Stimulated activated naive CD4-positive, alpha-beta T cell (primary cell): ENCODE results near the gene COL20A1.
"Not testable (repeated sequence)": the region's sequence is repeated elsewhere in the genome, so short reads cannot be mapped to it uniquely, and the experiment has no call there.

ENCODE experiments used
- DNase-seq, 6 experiments: peaks; one replicate each; lab custom pipeline; 2025; lab: John Stamatoyannopoulos, UW

The COL20A1 gene

GRCh38 chr20:63377256-63377941 lies 84.4 kb downstream of the COL20A1 start:
- DNase-seq, result no peak

DNA sequence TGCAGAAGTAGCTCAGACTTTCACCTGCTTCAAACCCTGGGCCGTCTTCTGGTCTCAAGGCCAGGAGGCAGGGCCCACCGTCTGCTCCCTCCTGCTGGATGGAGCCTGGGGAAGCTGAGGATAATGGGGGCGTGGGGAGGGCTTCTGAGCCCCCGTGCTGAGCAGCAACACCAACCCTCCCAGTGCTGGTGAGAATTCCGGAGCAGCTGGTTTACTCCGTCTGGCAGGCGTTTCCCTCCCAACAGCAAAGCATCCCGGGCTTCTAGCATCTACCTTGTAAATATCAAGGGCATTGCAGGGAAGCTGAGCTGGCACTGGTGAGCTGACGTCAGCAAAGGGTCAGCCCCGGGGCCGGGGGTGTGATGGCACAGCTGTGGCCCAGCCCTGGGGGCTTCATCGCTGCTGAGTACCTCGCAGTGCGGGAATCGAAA lies 85.0 kb downstream of the COL20A1 start:
- DNase-seq, result no peak

- no peak for DNase-seq
These were observed 85.6 kb downstream of the COL20A1 start for GRCh38 chr20:63378626-63379025.

- DNase-seq, result no peak
These were observed 86.3 kb downstream of the COL20A1 start for GRCh38 chr20:63379296-63379695.

DNA sequence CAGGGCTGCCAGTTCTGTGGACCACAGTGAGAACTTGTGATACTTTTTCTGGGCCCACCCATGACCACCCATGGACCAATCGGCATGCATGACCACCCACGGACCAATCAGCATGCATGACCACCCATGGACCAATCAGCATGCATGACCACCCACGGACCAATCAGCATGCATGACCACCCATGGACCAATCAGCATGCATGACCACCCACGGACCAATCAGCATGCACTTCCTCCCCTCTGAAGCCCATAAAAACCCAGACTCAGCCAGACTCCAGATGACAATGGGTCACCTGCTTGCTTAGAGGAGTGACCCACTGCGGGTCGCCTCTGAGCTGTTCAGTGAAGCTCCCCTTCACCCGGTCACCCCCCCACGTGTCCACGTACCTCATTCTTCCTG lies 86.9 kb downstream of the COL20A1 start:
- DNase-seq, result not testable (repeated sequence)

DNA sequence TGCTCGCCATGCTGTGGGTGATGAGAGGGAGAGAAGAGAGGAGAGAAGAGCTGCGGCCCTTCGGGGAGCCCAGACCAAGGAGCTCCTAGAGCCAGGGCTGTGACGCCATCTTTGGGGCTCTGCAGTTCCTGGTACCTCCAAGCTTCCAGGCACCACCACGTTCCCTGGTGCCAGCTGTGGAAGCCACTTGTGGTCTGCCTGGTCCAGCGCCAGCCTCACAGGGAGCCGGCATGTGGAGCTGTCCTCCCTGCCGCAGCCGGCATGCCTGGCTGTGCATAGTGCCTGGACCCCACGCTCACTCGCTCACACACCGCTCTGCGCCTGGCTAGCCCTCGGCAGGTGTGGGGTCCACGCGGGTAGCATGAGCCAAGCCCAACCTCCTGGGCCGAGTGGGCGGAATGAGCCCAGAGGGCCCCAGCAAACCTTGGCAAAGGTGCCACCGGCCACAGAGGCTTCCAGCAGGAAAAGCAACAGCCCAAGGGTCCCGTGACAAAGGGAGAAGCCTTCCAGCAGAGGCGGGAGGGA lies 87.4 kb downstream of the COL20A1 start:
- no peak for DNase-seq

DNA sequence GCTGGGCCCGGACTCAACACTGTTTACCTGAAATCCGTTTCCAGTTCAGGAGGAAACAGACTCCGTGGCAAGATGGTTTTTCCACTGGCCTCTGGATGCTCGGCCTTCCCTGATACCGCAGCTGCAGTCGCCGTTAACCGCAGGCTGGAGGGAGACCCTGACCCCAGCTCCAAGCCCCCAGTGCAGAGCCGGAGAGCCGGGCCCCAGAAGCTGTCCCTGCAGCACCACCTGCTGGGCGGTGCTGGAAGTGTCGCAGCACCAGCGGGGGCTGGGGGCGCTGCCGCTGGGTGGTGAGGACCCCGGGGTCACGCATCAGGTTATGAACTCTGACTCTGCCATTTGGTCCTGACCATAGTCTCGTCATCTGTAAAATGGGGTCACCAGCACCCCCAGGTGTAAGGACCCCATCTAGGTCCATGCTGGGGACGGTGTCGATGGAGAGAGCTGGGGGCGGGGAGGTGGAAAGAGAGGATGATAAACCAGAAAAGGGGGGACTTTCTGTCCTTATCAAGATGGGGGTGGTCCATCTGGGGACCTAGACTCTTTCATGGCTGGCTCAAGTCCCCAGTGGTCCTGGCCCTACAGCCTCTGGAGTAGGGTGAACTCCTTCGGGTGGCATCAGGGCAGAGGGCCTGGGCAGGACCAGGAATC lies 88.9 kb downstream of the COL20A1 start:
- DNase-seq, result peak in 4 of 6 experiments; percentile 3 to 44 (median 23)

GRCh38 chr20:63382551-63383300 lies 89.7 kb downstream of the COL20A1 start:
- no peak for DNase-seq

DNA sequence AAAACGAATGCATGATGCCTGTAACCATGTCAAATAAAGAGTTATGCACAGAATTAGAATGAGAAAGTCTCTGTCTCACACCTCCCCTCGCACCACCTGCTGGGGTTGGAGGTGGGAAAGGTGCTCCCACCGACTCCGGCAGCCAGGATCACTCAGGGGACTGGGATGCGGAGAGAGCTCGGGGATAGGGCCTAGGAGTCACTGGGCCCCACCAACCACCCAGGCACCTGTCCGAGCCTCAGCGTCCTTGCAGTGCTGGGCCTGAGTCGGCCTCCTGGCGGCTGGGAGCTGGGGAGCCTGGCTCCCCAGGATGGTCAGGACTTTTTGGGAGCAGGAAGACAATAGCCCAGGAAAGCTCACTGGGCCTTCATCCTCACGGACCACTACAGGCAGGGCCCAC lies 90.6 kb downstream of the COL20A1 start:
- DNase-seq, result no peak

- DNase-seq, result no peak
These were observed 91.3 kb downstream of the COL20A1 start for GRCh38 chr20:63384336-63384735.
